H1 (cell line): ENCODE measurements around the gene INPP5F. TPM values are rescaled to one million over a fixed set of nuclear protein-coding genes. Genes with fewer than 3 reads are reported as not detected.

Source experiments
- CTCF ChIA-PET: fragments of 300-600 bp; sonication (Branson Sonifier 250); formaldehyde crosslinking; loops from one replicate; lab custom pipeline; 2021; ENCODE audit not compliant: partially characterized antibody; lab: Charles Lee
- POLR2A ChIA-PET: fragments of 300-600 bp; sonication (Branson Sonifier 250); formaldehyde crosslinking; loops from one replicate; lab custom pipeline; 2021; ENCODE audit warnings: inconsistent platforms; ENCODE audit not compliant: partially characterized antibody; lab: Charles Lee
- DNase-seq, 2 experiments: peaks; one replicate each; pipeline versions ENCODE4 v3.0.0 to v3.0.0-alpha.2; 2010 to 2022; ENCODE audit warnings: low spot score in 2 of 2, low read depth in 1 of 2, mixed read lengths in 1 of 2
- FAIRE-seq: peaks from 2 replicates; lab custom pipeline; 2011; peaks lifted over from hg19 to GRCh38; lab: Jason Lieb, UNC
- H2AFZ ChIP-seq: 2 replicates; pipeline ENCODE4 v1.8.1; 2012; ENCODE audit warnings: low read length, inconsistent platforms
- H2AK5ac ChIP-seq: 2 replicates; pipeline ENCODE4 v1.6.1; 2013; ENCODE audit warnings: low read depth, low read length
- H2BK120ac ChIP-seq: replicated peaks from 2 replicates; pipeline ENCODE3; 2013; ENCODE audit warnings: low read depth, low read length, inconsistent platforms
- H2BK12ac ChIP-seq: 2 replicates; pipeline ENCODE4 v1.6.1; 2013; ENCODE audit warnings: low read depth, low read length
- H2BK15ac ChIP-seq: 2 replicates; pipeline ENCODE4 v1.6.1; 2013; ENCODE audit warnings: low read length
- H2BK20ac ChIP-seq: 2 replicates; pipeline ENCODE4 v1.6.1; 2013; ENCODE audit warnings: low read length
- H2BK5ac ChIP-seq: 2 replicates; pipeline ENCODE4 v1.6.1; 2013; ENCODE audit warnings: low read depth, low read length
- H3K14ac ChIP-seq: 2 replicates; pipeline ENCODE4 v1.6.1; 2013; ENCODE audit warnings: inconsistent platforms; ENCODE audit not compliant: insufficient read length
- H3K18ac ChIP-seq: 2 replicates; pipeline ENCODE4 v1.6.1; 2013; ENCODE audit warnings: low read length; ENCODE audit errors: extremely low read depth
- H3K23ac ChIP-seq: 2 replicates; pipeline ENCODE4 v1.6.1; 2013; ENCODE audit warnings: inconsistent platforms; ENCODE audit not compliant: insufficient read length
- H3K23me2 ChIP-seq: 2 replicates; pipeline ENCODE4 v1.6.1; 2013; ENCODE audit warnings: low read depth, low read length
- H3K27ac ChIP-seq: 2 replicates; pipeline ENCODE4 v1.6.1; 2011; ENCODE audit warnings: low read depth, low read length, inconsistent platforms
- H3K27me3 ChIP-seq, 4 experiments: replicated peaks in 1 of 4; 1 replicate in 1 of 4; 2 replicates in 3 of 4; pipeline versions ENCODE4 v1.6.1 to v1.8.1; 2011 to 2013; ENCODE audit warnings: low read length in 3 of 4, mild to moderate bottlenecking in 3 of 4, inconsistent platforms in 2 of 4, mixed read lengths in 2 of 4, moderate library complexity in 1 of 4; ENCODE audit not compliant: control insufficient read depth in 3 of 4, insufficient read depth in 3 of 4; ENCODE audit errors: extremely low read depth in 1 of 4
- H3K36me3 ChIP-seq, 4 experiments: 2 replicates each; pipeline versions ENCODE4 v1.6.1 to v1.8.1; 2011 to 2013; ENCODE audit warnings: mild to moderate bottlenecking in 4 of 4, low read length in 3 of 4, moderate library complexity in 2 of 4, control low read depth in 1 of 4, inconsistent platforms in 1 of 4; ENCODE audit not compliant: insufficient read depth in 4 of 4, control insufficient read depth in 2 of 4
- H3K4ac ChIP-seq: replicated peaks from 2 replicates; pipeline ENCODE3; 2013; ENCODE audit warnings: low read length, low read depth, mixed read lengths, inconsistent platforms; ENCODE audit not compliant: insufficient read length
- H3K4me1 ChIP-seq, 4 experiments: replicated peaks in 1 of 4; 1 replicate in 1 of 4; 2 replicates in 3 of 4; pipeline versions ENCODE4 v1.6.1 to v1.8.1; 2011 to 2013; ENCODE audit warnings: low read length in 3 of 4, inconsistent platforms in 2 of 4, mixed read lengths in 1 of 4; ENCODE audit not compliant: insufficient read depth in 4 of 4, control insufficient read depth in 3 of 4
- H3K4me2 ChIP-seq, 2 experiments: 2 replicates each; pipeline versions ENCODE4 v1.6.1 to v1.8.1; 2011 to 2013; ENCODE audit warnings: low read depth in 2 of 2, low read length in 2 of 2, control low read depth in 1 of 2, inconsistent platforms in 1 of 2, mild to moderate bottlenecking in 1 of 2; ENCODE audit not compliant: insufficient read depth in 1 of 2
- H3K4me3 ChIP-seq, 4 experiments: fragments of 200-600, 300-600 bp in 1 of 4; sonication (generic), shearing (Covaris generic), sonication (Bioruptor Twin) in 1 of 4; 2 replicates each; pipeline versions ENCODE4 v1.5.1 to v1.8.1; 2011 to 2016; ENCODE audit warnings: low read length in 4 of 4, low read depth in 3 of 4, control low read depth in 2 of 4, inconsistent platforms in 2 of 4, mild to moderate bottlenecking in 2 of 4, mixed read lengths in 1 of 4, moderate library complexity in 1 of 4; ENCODE audit not compliant: insufficient read depth in 2 of 4; ENCODE audit errors: extremely low read depth in 1 of 4
- H3K56ac ChIP-seq: replicated peaks from 2 replicates; pipeline ENCODE3; 2013; ENCODE audit warnings: low read depth, mild to moderate bottlenecking, mixed read lengths, low read length, inconsistent platforms; ENCODE audit not compliant: insufficient read length
- H3K79me1 ChIP-seq: 2 replicates; pipeline ENCODE4 v1.6.1; 2013; ENCODE audit warnings: low read depth, low read length, control low read depth
- H3K79me2 ChIP-seq, 2 experiments: 2 replicates each; pipeline versions ENCODE4 v1.6.1 to v1.8.1; 2012 to 2013; ENCODE audit warnings: low read length in 2 of 2, mild to moderate bottlenecking in 2 of 2, inconsistent platforms in 1 of 2; ENCODE audit not compliant: insufficient read depth in 2 of 2, control insufficient read depth in 1 of 2
- H3K9ac ChIP-seq, 4 experiments: replicated peaks in 1 of 4; 1 replicate in 1 of 4; 2 replicates in 3 of 4; pipeline versions ENCODE4 v1.6.1 to v1.8.1; 2011 to 2013; ENCODE audit warnings: low read depth in 3 of 4, low read length in 3 of 4, control low read depth in 2 of 4, mild to moderate bottlenecking in 2 of 4, moderate library complexity in 2 of 4, inconsistent platforms in 1 of 4; ENCODE audit errors: extremely low read depth in 1 of 4
- H3K9me3 ChIP-seq, 2 experiments: 2 replicates each; pipeline versions ENCODE4 v1.6.1 to v1.8.1; 2012 to 2013; ENCODE audit warnings: mild to moderate bottlenecking in 2 of 2, moderate library complexity in 2 of 2, control low read depth in 1 of 2, inconsistent platforms in 1 of 2, low read depth in 1 of 2, low read length in 1 of 2, mixed read lengths in 1 of 2; ENCODE audit not compliant: insufficient read depth in 2 of 2
- H4K20me1 ChIP-seq, 2 experiments: replicated peaks in 1 of 2; 2 replicates each; pipeline versions ENCODE3 to v1.8.1; 2011 to 2013; ENCODE audit warnings: inconsistent platforms in 2 of 2, low read length in 2 of 2, mild to moderate bottlenecking in 1 of 2; ENCODE audit not compliant: insufficient read depth in 2 of 2, control insufficient read depth in 1 of 2
- H4K5ac ChIP-seq: 2 replicates; pipeline ENCODE4 v1.6.1; 2013; ENCODE audit warnings: low read length, low read depth, mixed read lengths, inconsistent platforms; ENCODE audit not compliant: insufficient read length
- H4K8ac ChIP-seq: 2 replicates; pipeline ENCODE4 v1.8.0; 2013; ENCODE audit warnings: mild to moderate bottlenecking, moderate library complexity, low read length, inconsistent platforms; ENCODE audit not compliant: insufficient read depth; ENCODE audit errors: extremely low read depth
- H4K91ac ChIP-seq: replicated peaks from 2 replicates; pipeline ENCODE3; 2013; ENCODE audit warnings: low read length, mixed read lengths, inconsistent platforms; ENCODE audit not compliant: insufficient read length
- HDAC2 ChIP-seq, 2 experiments: fragments of 300-600 bp in 1 of 2; sonication (generic) in 1 of 2; IDR thresholded peaks; 2 replicates each; pipeline ENCODE4 v1.6.1; 2011 to 2012; ENCODE audit warnings: low read depth in 2 of 2, low read length in 2 of 2, mild to moderate bottlenecking in 2 of 2, moderate library complexity in 2 of 2, borderline replicate concordance in 1 of 2, inconsistent platforms in 1 of 2
- MAX ChIP-seq: IDR thresholded peaks from 2 replicates; pipeline ENCODE4 v1.6.1; 2012; ENCODE audit warnings: inconsistent platforms
- RFX5 ChIP-seq: IDR thresholded peaks from 2 replicates; pipeline ENCODE4 v1.6.1; 2011; ENCODE audit warnings: low read depth, low read length, improper control_type of control experiment, borderline replicate concordance
- SIN3A ChIP-seq, 2 experiments: IDR thresholded peaks in 1 of 2; conservative IDR thresholded peaks in 1 of 2; 2 replicates each; pipeline ENCODE4 v1.6.1; 2011 to 2012; ENCODE audit warnings: low read length in 2 of 2, improper control_type of control experiment in 1 of 2, low read depth in 1 of 2, mild to moderate bottlenecking in 1 of 2
- SP2 ChIP-seq: IDR thresholded peaks from 2 replicates; pipeline ENCODE4 v1.6.1; 2012; ENCODE audit warnings: mild to moderate bottlenecking, low read length, inconsistent platforms
- SRF ChIP-seq: IDR thresholded peaks from 2 replicates; pipeline ENCODE4 v1.6.1; 2011; ENCODE audit warnings: mild to moderate bottlenecking, low read depth, low read length, moderate library complexity
- TAF7 ChIP-seq: optimal IDR thresholded peaks from 2 replicates; pipeline ENCODE3; 2011; ENCODE audit warnings: low read depth, mild to moderate bottlenecking, inconsistent platforms, low read length, moderate library complexity, borderline replicate concordance
- WGBS, 2 experiments: shearing (Covaris generic) in 1 of 2; methylation state at CpG; one replicate each; pipeline versions ENCODE4 v1.1.6 to v1.1.7; 2013 to 2015; ENCODE audit warnings: low lambda C conversion rate in 2 of 2, mixed read lengths in 2 of 2, inconsistent platforms in 1 of 2, low coverage in 1 of 2, missing lambda C conversion rate in 1 of 2; ENCODE audit not compliant: insufficient replicate concordance in 2 of 2, insufficient coverage in 1 of 2, insufficient read length in 1 of 2; ENCODE audit errors: extremely low coverage in 1 of 2, missing lambda C conversion rate in 1 of 2; 5-methylcytosine and 5-hydroxymethylcytosine counted together
- polyA plus RNA-seq, 7 experiments: library from polyadenylated mRNA; depleted of rRNA in 3 of 7; stranded (reverse) in 5 of 7; unstranded in 2 of 7; fragments of >200 nt in 5 of 7; fragments of 200-250 nt in 2 of 7; gene quantifications; 1 replicate in 5 of 7; 2 replicates in 1 of 7; 4 replicates in 1 of 7; pipeline versions ENCODE4 v1.2.1 to v1.2.3, GENCODE V29; 2011 to 2013; ENCODE audit warnings: missing spikeins in 2 of 7, mixed read lengths in 2 of 7
- total RNA-seq: library from RNA; stranded (reverse); fragmentation: NEBNext Ultra II Directional; extraction: Animal tissue kit (Norgen Biotek cat#: 25700); gene quantifications from 2 replicates; pipeline ENCODE4 v1.2.1, GENCODE V29; 2021

The INPP5F gene
- total and polyA plus RNA-seq, 2 of the 8 experiments (the other 6 are each of a cell fraction or from before 2014, with no cell fraction given) = 50.1 to 101 TPM

DNA sequence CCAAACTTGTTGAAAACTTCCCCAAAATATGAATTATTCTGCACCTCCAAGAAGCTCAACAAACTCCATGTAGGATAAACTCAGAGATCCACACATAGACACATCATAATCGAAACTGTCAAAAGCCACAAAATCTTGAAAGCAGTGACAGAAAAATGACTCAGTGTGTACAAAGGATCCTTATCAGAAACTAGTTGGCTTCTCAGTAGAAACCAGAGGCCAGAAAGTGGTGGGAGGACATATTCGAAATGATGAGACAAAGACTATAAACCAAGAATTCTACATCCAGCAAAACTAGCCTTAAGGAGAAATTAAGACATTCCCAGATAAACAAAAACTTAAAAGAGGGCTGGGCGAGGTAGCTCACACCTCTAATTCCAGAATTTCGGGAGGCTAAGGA lies 108.3 kb downstream of the INPP5F start:
- no peaks in the 10 kb centered on the region for H3K27me3 ChIP-seq
- H2BK120ac ChIP-seq = no peak overlapping the region
- WGBS, 2 experiments = 90% methylated on average over 4 of the region's 4 CpGs; no CpG with 5 or more reads in 1 of the 2 experiments

More for the DNA sequence above, 108.3 kb downstream of the INPP5F start:
- no peak overlapping the region for H3K56ac ChIP-seq
- H4K20me1 ChIP-seq = peaks cover 2% of the 10 kb centered on the region in 2 experiments
- no peaks in the 10 kb centered on the region for H3K9me3 ChIP-seq
- H2BK15ac ChIP-seq = no peak overlapping the region
- H3K4me3 ChIP-seq = no peak overlapping the region
- no peak overlapping the region for H4K5ac ChIP-seq
- no peak overlapping the region for H3K27ac ChIP-seq
- H3K14ac ChIP-seq = no peak overlapping the region
- no peak overlapping the region for H2AFZ ChIP-seq
- no peak overlapping the region for H4K91ac ChIP-seq
- no peaks in the 10 kb centered on the region for H3K4me1 ChIP-seq
- H2AK5ac ChIP-seq = no peak overlapping the region
- ChIA-PET CTCF (interaction anchor here (0.6 to 1.1 kb wide), 3 partner anchors 26 to 147 kb away, joined by 3 to 4 read pairs (median 3); no protein-coding TSS in a partner anchor), POLR2A (interaction anchor here (1.2 kb wide), 1 partner anchor 37 kb away, joined by 3 read pairs; no protein-coding TSS in a partner anchor)
- no peak overlapping the region for H2BK5ac ChIP-seq
- H3K9ac ChIP-seq = no peak overlapping the region
- H3K4ac ChIP-seq = no peak overlapping the region
- no peak overlapping the region for H2BK12ac ChIP-seq
- H3K18ac ChIP-seq = no peak overlapping the region
- FAIRE-seq = no peak
- no peak for DNase-seq
- no peak for TF ChIP-seq HDAC2 (IDR thresholded peaks at IDR 0.05; ENCODE audit: borderline replicate concordance in 1 of 2, low read depth in 2 of 2, low read length in 2 of 2)
- TF ChIP-seq SRF = no peak
- no peak for TF ChIP-seq MAX
- TF ChIP-seq TAF7 = no peak
- TF ChIP-seq SIN3A (conservative IDR thresholded peaks at IDR 0.05 in 1 of 2, IDR thresholded peaks at IDR 0.05 in 1 of 2; ENCODE audit: low read depth in 1 of 2, low read length in 2 of 2) = no peak
- no peak for TF ChIP-seq RFX5
- TF ChIP-seq SP2 = no peak
- H3K4me2 ChIP-seq = no peak overlapping the region
- peaks cover 16 to 89% (median 67%) of the 10 kb centered on the region in 4 experiments for H3K36me3 ChIP-seq
- H2BK20ac ChIP-seq = no peak overlapping the region
- no peak overlapping the region for H4K8ac ChIP-seq
- H3K23ac ChIP-seq = no peak overlapping the region
- H3K23me2 ChIP-seq = no peaks in the 10 kb centered on the region
- H3K79me2 ChIP-seq = no peaks in the 10 kb centered on the region
- no peaks in the 10 kb centered on the region; the same call in 1 of the 2 replicates for H3K79me1 ChIP-seq
